ENCODE measurements around the gene TXNDC16.

TXNDC16 gene

DNA sequence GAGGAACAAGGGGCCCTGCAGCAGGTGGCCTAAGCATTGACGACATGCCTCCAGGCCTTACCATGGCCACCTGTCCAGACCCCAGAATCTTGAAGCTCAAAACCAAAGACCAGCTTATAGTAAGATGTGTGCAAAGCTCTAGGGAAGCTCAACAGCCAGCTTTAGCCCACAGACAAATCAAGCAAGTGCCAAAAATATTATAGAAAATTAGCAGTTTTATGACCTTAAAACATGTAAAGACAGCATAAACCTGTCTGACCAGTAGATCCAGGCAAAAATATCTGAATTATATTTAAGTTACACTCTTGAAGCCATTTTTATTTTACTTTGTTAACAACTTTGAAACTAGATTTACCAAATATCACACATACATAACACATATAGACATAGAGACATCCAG is 90.6 kb downstream of the TXNDC16 start:
- no peaks in the 10 kb centered on the region for H3K79me2 ChIP-seq (ENCODE audit: insufficient read depth, low read length)
- no peak overlapping the region for H3K9ac ChIP-seq (ENCODE audit: low read length)
- no peaks in the 10 kb centered on the region for H3K27me3 ChIP-seq (ENCODE audit: low read length)
- no peak overlapping the region for H2AFZ ChIP-seq (ENCODE audit: low read depth, low read length, severe bottlenecking)
- peaks cover 30% of the 10 kb centered on the region for H3K36me3 ChIP-seq (ENCODE audit: low read length)
- H3K4me2 ChIP-seq (ENCODE audit: low read depth, low read length, poor library complexity, severe bottlenecking), result no peak overlapping the region
- H3K4me3 ChIP-seq (ENCODE audit: insufficient read depth, low read length, poor library complexity, severe bottlenecking), result no peak overlapping the region
- no peaks in the 10 kb centered on the region for H3K9me2 ChIP-seq (replicated peaks; ENCODE audit: insufficient read depth, low read length)
- H3F3A ChIP-seq (ENCODE audit: insufficient read depth), result no peaks in the 10 kb centered on the region
- no peaks in the 10 kb centered on the region for H4K20me1 ChIP-seq (ENCODE audit: low read depth, low read length)
- no peaks in the 10 kb centered on the region for H3K9me3 ChIP-seq (ENCODE audit: insufficient read depth, low read length)
- TF ChIP-seq, protein P1, sequence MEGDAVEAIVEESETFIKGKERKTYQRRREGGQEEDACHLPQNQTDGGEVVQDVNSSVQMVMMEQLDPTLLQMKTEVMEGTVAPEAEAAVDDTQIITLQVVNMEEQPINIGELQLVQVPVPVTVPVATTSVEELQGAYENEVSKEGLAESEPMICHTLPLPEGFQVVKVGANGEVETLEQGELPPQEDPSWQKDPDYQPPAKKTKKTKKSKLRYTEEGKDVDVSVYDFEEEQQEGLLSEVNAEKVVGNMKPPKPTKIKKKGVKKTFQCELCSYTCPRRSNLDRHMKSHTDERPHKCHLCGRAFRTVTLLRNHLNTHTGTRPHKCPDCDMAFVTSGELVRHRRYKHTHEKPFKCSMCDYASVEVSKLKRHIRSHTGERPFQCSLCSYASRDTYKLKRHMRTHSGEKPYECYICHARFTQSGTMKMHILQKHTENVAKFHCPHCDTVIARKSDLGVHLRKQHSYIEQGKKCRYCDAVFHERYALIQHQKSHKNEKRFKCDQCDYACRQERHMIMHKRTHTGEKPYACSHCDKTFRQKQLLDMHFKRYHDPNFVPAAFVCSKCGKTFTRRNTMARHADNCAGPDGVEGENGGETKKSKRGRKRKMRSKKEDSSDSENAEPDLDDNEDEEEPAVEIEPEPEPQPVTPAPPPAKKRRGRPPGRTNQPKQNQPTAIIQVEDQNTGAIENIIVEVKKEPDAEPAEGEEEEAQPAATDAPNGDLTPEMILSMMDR (IDR thresholded peaks at IDR 0.05; ENCODE audit: insufficient read depth, low read length, poor library complexity, severe bottlenecking), result no peak
- no peak for TF ChIP-seq EZH2phosphoT487 (conservative IDR thresholded peaks at IDR 0.05; ENCODE audit: low read length)
- H3K27ac ChIP-seq (ENCODE audit: low read depth, low read length), result no peak overlapping the region

DNA sequence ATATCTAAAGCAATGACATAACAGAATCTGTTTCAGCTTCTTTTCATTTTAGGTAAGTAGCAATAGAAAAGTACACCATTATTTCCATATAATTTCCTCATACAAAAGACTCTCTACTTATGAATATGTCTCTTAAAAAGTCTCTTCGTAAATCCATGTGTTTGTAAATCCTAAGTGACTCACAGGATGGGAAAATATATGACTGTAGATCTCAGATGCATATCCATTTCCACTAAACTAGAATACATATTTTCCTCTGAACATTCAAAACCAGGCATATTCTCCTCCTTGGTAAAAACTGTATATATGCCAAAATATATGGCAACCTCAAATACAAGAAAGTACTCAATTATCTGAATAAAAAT is 93.6 kb downstream of the TXNDC16 start:
- Histone ChIP-seq H3K4me2 (ENCODE audit: low read depth, low read length, poor library complexity, severe bottlenecking) (no peak overlapping the region), H3K79me2 (ENCODE audit: insufficient read depth, low read length) (no peaks in the 10 kb centered on the region), H3K4me3 (ENCODE audit: insufficient read depth, low read length, poor library complexity, severe bottlenecking) (no peak overlapping the region), H3K9ac (ENCODE audit: low read length) (no peak overlapping the region), H4K20me1 (ENCODE audit: low read depth, low read length) (no peaks in the 10 kb centered on the region), H3K36me3 (ENCODE audit: low read length) (peaks cover 23% of the 10 kb centered on the region), H3K9me2 (replicated peaks; ENCODE audit: insufficient read depth, low read length) (no peaks in the 10 kb centered on the region), H2AFZ (ENCODE audit: low read depth, low read length, severe bottlenecking) (no peak overlapping the region), H3K9me3 (ENCODE audit: insufficient read depth, low read length) (no peaks in the 10 kb centered on the region), H3K27me3 (ENCODE audit: low read length) (no peaks in the 10 kb centered on the region), H3K27ac (ENCODE audit: low read depth, low read length) (no peak overlapping the region), H3F3A (ENCODE audit: insufficient read depth) (no peaks in the 10 kb centered on the region)
- TF ChIP-seq, protein P1 (IDR thresholded peaks at IDR 0.05; ENCODE audit: insufficient read depth, low read length, poor library complexity, severe bottlenecking), result no peak

DNA sequence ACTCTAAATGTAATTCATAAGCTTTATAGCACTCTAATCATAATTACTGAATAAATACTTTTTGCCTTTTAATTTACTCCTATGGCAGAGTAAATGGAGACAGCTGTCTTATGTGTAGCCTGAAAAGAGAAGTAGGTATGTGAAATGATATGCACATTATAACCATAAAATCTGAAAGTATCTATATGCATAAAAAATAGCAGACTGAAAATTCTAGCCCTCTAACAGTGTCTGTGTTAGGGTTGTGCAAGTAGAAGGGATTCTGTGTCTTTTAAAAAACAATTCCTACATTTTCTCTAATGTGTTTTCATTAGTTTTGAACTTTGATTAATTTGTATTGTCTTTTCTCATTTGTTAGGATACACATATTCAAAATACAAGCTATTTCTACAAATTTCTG is 94.9 kb downstream of the TXNDC16 start:
- Histone ChIP-seq H3K27ac (ENCODE audit: low read depth, low read length) (no peak overlapping the region), H4K20me1 (ENCODE audit: low read depth, low read length) (no peaks in the 10 kb centered on the region), H3K79me2 (ENCODE audit: insufficient read depth, low read length) (no peaks in the 10 kb centered on the region), H3F3A (ENCODE audit: insufficient read depth) (no peaks in the 10 kb centered on the region), H3K27me3 (ENCODE audit: low read length) (no peaks in the 10 kb centered on the region), H2AFZ (ENCODE audit: low read depth, low read length, severe bottlenecking) (no peak overlapping the region), H3K9me3 (ENCODE audit: insufficient read depth, low read length) (no peaks in the 10 kb centered on the region), H3K9me2 (replicated peaks; ENCODE audit: insufficient read depth, low read length) (no peaks in the 10 kb centered on the region), H3K36me3 (ENCODE audit: low read length) (peaks cover 17% of the 10 kb centered on the region), H3K9ac (ENCODE audit: low read length) (no peak overlapping the region), H3K4me2 (ENCODE audit: low read depth, low read length, poor library complexity, severe bottlenecking) (no peak overlapping the region), H3K4me3 (ENCODE audit: insufficient read depth, low read length, poor library complexity, severe bottlenecking) (no peak overlapping the region)
- TF ChIP-seq EZH2phosphoT487 (conservative IDR thresholded peaks at IDR 0.05; ENCODE audit: low read length), result no peak
- TF ChIP-seq, protein P1 (IDR thresholded peaks at IDR 0.05; ENCODE audit: insufficient read depth, low read length, poor library complexity, severe bottlenecking), result no peak

Data from SU-DHL-6 (cell line).